ENCODE measurements around the gene KNOP1. TPM values are rescaled to one million over a fixed set of nuclear protein-coding genes. Genes with fewer than 3 reads are reported as not detected.
A peak's percentile ranks its signal among the peaks of the same experiment; 100 is the strongest.

KNOP1 gene
- total RNA-seq, 2 donors from 2014 or later = 14.2 to 28.0 TPM

DNA sequence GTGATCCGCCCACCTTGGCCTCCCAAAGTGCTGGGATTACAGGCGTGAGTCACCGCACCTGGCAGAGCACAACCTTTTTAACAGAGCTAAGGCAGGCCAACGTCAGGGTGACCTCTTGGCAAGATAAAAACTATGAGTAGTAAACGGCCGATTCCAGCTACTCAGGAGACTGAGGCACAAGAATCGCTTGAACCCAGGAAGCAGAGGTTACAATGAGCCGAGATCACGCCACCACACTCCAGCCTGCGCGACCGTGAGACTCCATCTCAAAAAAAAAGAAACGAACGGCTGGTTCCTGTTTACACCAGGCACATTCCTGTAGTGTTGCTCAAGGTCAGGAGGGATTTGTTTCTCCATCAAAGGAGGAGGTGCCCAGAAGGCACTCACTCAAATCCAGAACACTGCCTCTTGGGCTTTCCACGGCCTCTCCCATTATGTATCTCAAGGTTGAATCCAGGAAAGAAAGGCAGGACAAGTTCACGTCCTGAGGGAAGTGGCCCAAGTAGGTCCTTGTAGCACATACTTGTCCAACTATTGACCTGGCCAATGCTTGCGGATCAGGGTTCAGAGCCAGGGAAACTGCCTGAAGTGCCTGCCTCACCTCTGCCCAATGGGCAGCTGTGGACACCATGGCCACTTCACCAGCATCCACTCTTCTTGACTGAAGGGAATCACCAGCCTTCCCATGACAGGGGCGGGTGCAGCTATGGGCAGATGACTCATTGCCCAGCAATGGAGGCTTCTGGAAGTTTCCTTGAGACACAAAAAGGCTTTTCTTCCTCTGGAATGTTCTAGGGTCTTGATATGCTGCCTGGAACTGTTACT, 13.5 kb downstream of the KNOP1 start:
- H3K9me3 ChIP-seq = no peaks in the 10 kb centered on the region
- no peak overlapping the region for H3K9ac ChIP-seq (ENCODE audit: low read depth in 2 of 2, low read length in 2 of 2)
- H3K36me3 ChIP-seq = peaks cover 4% of the 10 kb centered on the region
- peaks cover 6% of the 10 kb centered on the region for H3K4me1 ChIP-seq
- no peaks in the 10 kb centered on the region for H3K27me3 ChIP-seq
- no peak for DNase-seq
- H3K4me3 ChIP-seq = no peak overlapping the region
- peak overlapping the region; percentile 61 for H3K27ac ChIP-seq
- TF ChIP-seq, protein P1, sequence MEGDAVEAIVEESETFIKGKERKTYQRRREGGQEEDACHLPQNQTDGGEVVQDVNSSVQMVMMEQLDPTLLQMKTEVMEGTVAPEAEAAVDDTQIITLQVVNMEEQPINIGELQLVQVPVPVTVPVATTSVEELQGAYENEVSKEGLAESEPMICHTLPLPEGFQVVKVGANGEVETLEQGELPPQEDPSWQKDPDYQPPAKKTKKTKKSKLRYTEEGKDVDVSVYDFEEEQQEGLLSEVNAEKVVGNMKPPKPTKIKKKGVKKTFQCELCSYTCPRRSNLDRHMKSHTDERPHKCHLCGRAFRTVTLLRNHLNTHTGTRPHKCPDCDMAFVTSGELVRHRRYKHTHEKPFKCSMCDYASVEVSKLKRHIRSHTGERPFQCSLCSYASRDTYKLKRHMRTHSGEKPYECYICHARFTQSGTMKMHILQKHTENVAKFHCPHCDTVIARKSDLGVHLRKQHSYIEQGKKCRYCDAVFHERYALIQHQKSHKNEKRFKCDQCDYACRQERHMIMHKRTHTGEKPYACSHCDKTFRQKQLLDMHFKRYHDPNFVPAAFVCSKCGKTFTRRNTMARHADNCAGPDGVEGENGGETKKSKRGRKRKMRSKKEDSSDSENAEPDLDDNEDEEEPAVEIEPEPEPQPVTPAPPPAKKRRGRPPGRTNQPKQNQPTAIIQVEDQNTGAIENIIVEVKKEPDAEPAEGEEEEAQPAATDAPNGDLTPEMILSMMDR (IDR thresholded peaks at IDR 0.05) = no peak
- intact Hi-C loops (cut with DNase I) = no loop called here

DNA sequence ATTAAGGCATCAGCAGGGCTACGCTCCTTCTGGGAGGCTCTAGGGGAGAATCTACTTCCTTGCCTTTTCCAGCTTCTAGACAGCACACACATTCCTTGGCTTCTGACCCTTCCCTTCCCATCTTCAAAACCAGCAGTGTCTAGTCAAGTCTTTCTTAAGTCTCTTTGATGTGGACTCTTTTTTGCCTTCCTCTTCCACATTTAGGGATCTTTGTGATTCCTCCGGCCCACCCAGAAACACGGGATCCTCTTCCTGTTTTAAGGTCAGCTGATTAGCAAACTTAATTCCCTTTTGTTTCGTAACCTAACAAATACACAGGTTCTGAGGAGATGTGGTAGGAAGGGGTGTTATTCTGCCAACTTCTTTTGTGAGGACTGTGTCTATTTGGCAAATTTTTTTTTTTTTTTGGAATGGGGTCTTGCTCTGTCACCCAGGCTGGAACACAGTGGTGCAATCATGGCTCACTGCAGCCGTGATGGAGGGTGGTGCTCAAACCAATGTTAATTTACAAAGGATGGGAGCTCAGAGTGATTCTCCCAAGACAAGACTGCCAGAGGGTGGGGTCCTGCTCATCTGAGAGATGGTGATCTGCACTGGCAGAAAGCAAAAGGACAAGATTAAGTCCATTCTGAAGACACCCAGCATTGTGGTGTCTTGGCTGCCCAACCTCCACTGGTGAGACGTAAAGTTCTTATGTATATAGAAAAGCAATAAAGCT, 14.7 kb downstream of the KNOP1 start:
- DNase-seq = no peak
- Histone ChIP-seq H3K36me3 (peaks cover 4% of the 10 kb centered on the region), H3K4me3 (no peak overlapping the region), H3K9ac (ENCODE audit: low read depth in 2 of 2, low read length in 2 of 2) (no peak overlapping the region), H3K4me1 (peaks cover 6% of the 10 kb centered on the region), H3K27ac (peak overlapping the region; percentile 13), H3K9me3 (no peaks in the 10 kb centered on the region), H3K27me3 (no peaks in the 10 kb centered on the region)
- TF ChIP-seq, protein P1 (IDR thresholded peaks at IDR 0.05) = no peak
- intact Hi-C loops (cut with DNase I) = no loop called here

DNA sequence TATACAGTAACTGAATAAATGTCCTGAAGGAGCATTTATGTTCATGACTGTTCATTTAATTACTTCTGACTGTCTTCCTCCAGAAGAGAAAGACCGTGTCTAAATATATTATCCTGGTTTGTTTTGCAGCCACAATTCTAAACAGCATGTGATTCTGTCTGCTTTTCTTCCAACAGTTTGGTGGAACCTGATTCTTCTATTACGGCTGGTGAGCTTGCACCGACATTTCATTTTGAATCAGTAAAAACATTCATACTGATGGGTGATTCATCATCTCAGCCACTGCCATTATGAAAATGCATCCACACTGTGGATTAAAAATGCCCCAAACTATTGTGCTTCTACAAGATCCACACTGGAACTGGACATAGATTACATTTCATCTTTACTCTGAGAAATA, 16.9 kb downstream of the KNOP1 start:
- Histone ChIP-seq H3K27me3 (no peaks in the 10 kb centered on the region), H3K9me3 (no peaks in the 10 kb centered on the region), H3K36me3 (peaks cover 4% of the 10 kb centered on the region), H3K27ac (peak overlapping the region; percentile 34), H3K4me3 (no peak overlapping the region), H3K4me1 (peaks cover 26% of the 10 kb centered on the region), H3K9ac (ENCODE audit: low read depth in 2 of 2, low read length in 2 of 2) (no peak overlapping the region)
- intact Hi-C loops (cut with DNase I) = no loop called here
- DNase-seq = no peak
- TF ChIP-seq, protein P1 (IDR thresholded peaks at IDR 0.05) = no peak

DNA sequence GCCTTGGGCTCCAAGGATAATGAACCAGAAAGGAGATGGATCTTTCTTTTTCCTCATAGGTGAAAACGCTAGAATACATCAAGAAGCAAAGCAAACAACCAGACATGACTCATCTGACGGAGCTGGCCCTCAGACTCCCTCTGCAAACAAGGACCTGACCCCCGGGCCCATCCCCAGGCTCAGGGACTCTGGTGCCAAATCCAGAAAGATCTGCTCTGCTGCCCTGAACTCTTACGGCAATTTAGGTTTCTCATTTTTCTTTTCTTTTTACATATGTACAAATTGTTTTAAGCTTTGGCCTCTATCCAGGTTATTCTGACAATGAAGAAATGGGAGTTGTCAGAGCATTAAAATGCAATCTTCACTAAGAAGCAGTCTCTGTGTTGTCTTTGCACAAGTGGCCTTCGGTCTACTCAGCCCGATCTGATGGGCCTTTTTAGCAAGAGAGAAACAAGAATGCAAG, 17.7 kb downstream of the KNOP1 start:
- peak overlapping the region; percentile 34 for H3K27ac ChIP-seq
- H3K9ac ChIP-seq (ENCODE audit: low read depth in 2 of 2, low read length in 2 of 2) = no peak overlapping the region
- TF ChIP-seq, protein P1 (IDR thresholded peaks at IDR 0.05) = no peak
- peak; percentile 74 for DNase-seq
- H3K4me3 ChIP-seq = no peak overlapping the region
- H3K9me3 ChIP-seq = no peaks in the 10 kb centered on the region
- intact Hi-C loops (cut with DNase I) = no loop called here
- peaks cover 3% of the 10 kb centered on the region for H3K36me3 ChIP-seq
- H3K27me3 ChIP-seq = no peaks in the 10 kb centered on the region
- H3K4me1 ChIP-seq = peaks cover 30% of the 10 kb centered on the region

DNA sequence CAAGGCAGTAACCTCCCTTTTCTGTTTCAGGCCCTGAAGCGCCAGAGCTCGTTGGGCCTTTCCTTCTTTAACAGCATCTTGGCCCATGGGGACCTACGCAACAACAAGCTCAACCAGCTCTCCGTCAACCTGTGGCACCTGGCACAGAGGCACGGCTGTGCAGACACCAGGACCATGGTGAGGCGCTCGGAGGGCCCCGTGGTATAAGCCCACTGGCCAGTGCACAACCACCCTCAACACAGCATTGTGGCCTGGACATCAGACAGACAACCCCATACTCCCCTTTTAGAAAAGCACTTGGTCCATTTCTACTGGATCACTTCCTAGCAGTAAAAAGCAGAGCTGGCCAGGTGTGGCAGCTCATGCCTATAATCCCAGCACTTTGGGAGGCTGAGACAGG, 18.6 kb downstream of the KNOP1 start:
- intact Hi-C loops (cut with DNase I) = no loop called here
- Histone ChIP-seq H3K36me3 (no peaks in the 10 kb centered on the region), H3K9me3 (no peaks in the 10 kb centered on the region), H3K4me3 (no peak overlapping the region), H3K4me1 (peaks cover 30% of the 10 kb centered on the region), H3K9ac (ENCODE audit: low read depth in 2 of 2, low read length in 2 of 2) (no peak overlapping the region), H3K27ac (peak overlapping the region; percentile 34), H3K27me3 (no peaks in the 10 kb centered on the region)
- TF ChIP-seq, protein P1 (IDR thresholded peaks at IDR 0.05) = no peak
- DNase-seq = no peak

All from colonic mucosa (tissue), 4 donors.